Activated naive CD8-positive, alpha-beta T cell treated with anti-CD3 and anti-CD28 coated beads, Interleukin-2, amount 10 ng/mL, durations not matched to agents 7 days and 5 days (primary cell): ENCODE data around the gene MYEOV. TPM values are rescaled to one million over a fixed set of nuclear protein-coding genes. Genes with fewer than 3 reads are reported as not detected.

Experiments
- ATAC-seq: fragments of 150-1000 bp; cut with Tn5 transposase; one replicate; pipeline ENCODE4 v1.10.0; 2021; ENCODE audit warnings: low read depth, moderate library complexity
- POLR2A ChIA-PET: fragments of 350-600 bp; sonication (Branson Sonifier 250); formaldehyde crosslinking; loops from one replicate; lab custom pipeline; 2021; ENCODE audit warnings: antibody characterized with exemption; lab: Charles Lee
- DNase-seq: peaks from one replicate; pipeline ENCODE4 v3.0.0; 2021
- H3K27ac Mint-ChIP-seq: one replicate; pipeline ENCODE4 v1.8.0; 2022; ENCODE audit warnings: mild to moderate bottlenecking, mixed read lengths
- H3K27me3 Mint-ChIP-seq: one replicate; pipeline ENCODE4 v1.8.0; 2022; ENCODE audit warnings: mild to moderate bottlenecking, moderate library complexity, mixed read lengths
- H3K36me3 Mint-ChIP-seq: one replicate; pipeline ENCODE4 v1.8.0; 2021; ENCODE audit warnings: mild to moderate bottlenecking, mixed read lengths
- H3K4me1 Mint-ChIP-seq: one replicate; pipeline ENCODE4 v1.8.0; 2021; ENCODE audit warnings: mixed read lengths
- H3K4me3 Mint-ChIP-seq: one replicate; pipeline ENCODE4 v1.8.0; 2022; ENCODE audit warnings: mild to moderate bottlenecking, moderate library complexity, mixed read lengths
- H3K9me3 Mint-ChIP-seq: one replicate; pipeline ENCODE4 v1.8.0; 2021; ENCODE audit warnings: mixed read lengths
- total RNA-seq, 2 experiments: library from RNA; stranded (reverse); gene quantifications; one replicate each; pipeline ENCODE4 v1.2.3, GENCODE V29; 2021

Gene MYEOV
- total RNA-seq, 2 experiments from 2014 or later: not detected

GRCh38 chr11:69270941-69271340 is 23.0 kb upstream of the MYEOV start:
- Mint-ChIP-seq H3K27me3 (no peaks in the 10 kb centered on the region), H3K4me3 (no peak overlapping the region), H3K4me1 (no peaks in the 10 kb centered on the region), H3K9me3 (peaks cover 1% of the 10 kb centered on the region), H3K36me3 (no peaks in the 10 kb centered on the region), H3K27ac (no peak overlapping the region)
- DNase-seq: no peak
- POLR2A ChIA-PET: no interaction called here
- no peak for ATAC-seq

GRCh38 chr11:69272055-69272454 is 21.9 kb upstream of the MYEOV start:
- Mint-ChIP-seq H3K27ac (no peak overlapping the region), H3K36me3 (no peaks in the 10 kb centered on the region), H3K27me3 (no peaks in the 10 kb centered on the region), H3K4me3 (no peak overlapping the region), H3K4me1 (no peaks in the 10 kb centered on the region), H3K9me3 (peaks cover 1% of the 10 kb centered on the region)
- POLR2A ChIA-PET: no interaction called here
- DNase-seq (no peak), ATAC-seq (no peak)

GRCh38 chr11:69272831-69273485 is 21.0 kb upstream of the MYEOV start:
- Mint-ChIP-seq H3K4me3 (no peak overlapping the region), H3K36me3 (no peaks in the 10 kb centered on the region), H3K4me1 (no peaks in the 10 kb centered on the region), H3K27me3 (no peaks in the 10 kb centered on the region), H3K9me3 (peaks cover 1% of the 10 kb centered on the region), H3K27ac (no peak overlapping the region)
- DNase-seq (no peak), ATAC-seq (no peak)
- POLR2A ChIA-PET: interaction anchor here (0.5 kb wide), 1 partner anchor 365 kb away, joined by 3 read pairs; no protein-coding TSS in a partner anchor

- Mint-ChIP-seq H3K36me3 (no peaks in the 10 kb centered on the region), H3K27me3 (no peaks in the 10 kb centered on the region), H3K4me3 (no peak overlapping the region), H3K9me3 (peaks cover 1% of the 10 kb centered on the region), H3K27ac (no peak overlapping the region), H3K4me1 (no peaks in the 10 kb centered on the region)
- ATAC-seq: no peak
- POLR2A ChIA-PET: interaction anchor here (0.5 kb wide), 1 partner anchor 364 kb away, joined by 3 read pairs; no protein-coding TSS in a partner anchor
- no peak for DNase-seq
These were observed 20.4 kb upstream of the MYEOV start for GRCh38 chr11:69273571-69273970.

DNA sequence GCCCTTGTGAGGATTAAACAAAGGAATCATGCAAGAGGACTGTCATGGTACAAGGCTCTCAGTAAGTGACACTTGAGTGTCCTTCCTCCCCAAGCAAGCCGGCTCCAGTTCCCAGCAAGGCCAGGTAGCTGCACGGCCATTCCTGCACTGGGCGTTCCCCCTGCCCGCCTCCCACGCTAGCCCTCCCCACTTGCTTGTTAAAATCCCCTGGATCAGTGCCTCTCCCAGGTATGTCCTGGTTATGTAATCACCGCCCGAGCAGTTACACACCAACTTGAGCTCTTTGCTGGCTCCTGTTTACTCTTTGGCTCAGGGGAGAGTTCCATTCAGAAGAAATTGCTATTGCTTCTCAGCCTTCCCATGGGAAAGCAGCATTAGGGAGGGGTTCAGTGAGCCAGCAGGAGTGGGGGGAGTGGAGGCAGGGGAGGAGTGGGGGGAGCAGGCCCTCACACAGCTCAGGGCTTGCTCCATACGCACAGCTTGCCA is 19.4 kb upstream of the MYEOV start:
- Mint-ChIP-seq H3K27ac (no peak overlapping the region), H3K36me3 (no peaks in the 10 kb centered on the region), H3K9me3 (peaks cover 1% of the 10 kb centered on the region), H3K27me3 (no peaks in the 10 kb centered on the region), H3K4me3 (no peak overlapping the region), H3K4me1 (no peaks in the 10 kb centered on the region)
- ATAC-seq (no peak), DNase-seq (no peak)
- POLR2A ChIA-PET: no interaction called here

DNA sequence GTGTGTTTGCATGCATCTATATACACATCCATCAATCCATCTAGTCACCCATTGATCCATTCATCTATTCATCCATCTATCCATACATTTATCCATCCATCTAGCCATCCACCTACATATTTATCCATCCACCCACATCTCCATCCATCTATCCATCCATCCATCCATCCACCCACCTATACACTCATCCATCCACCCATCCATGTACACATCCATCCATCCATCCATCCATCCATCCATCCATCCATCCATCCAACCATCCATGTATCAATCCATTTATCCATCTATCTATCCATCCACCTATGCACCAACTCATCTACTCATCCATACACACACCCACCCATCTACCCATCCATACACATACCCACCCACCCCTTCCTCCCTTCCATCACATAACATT is 18.8 kb upstream of the MYEOV start:
- H3K27me3 Mint-ChIP-seq: no peaks in the 10 kb centered on the region
- no peak overlapping the region for H3K4me3 Mint-ChIP-seq
- H3K9me3 Mint-ChIP-seq: peaks cover 1% of the 10 kb centered on the region
- no peak for ATAC-seq
- no peak for DNase-seq
- POLR2A ChIA-PET: no interaction called here
- no peaks in the 10 kb centered on the region for H3K4me1 Mint-ChIP-seq
- H3K36me3 Mint-ChIP-seq: no peaks in the 10 kb centered on the region
- no peak overlapping the region for H3K27ac Mint-ChIP-seq

- Mint-ChIP-seq H3K27me3 (peaks cover 3% of the 10 kb centered on the region), H3K4me1 (no peaks in the 10 kb centered on the region), H3K4me3 (no peak overlapping the region), H3K9me3 (peaks cover 1% of the 10 kb centered on the region), H3K36me3 (no peaks in the 10 kb centered on the region), H3K27ac (no peak overlapping the region)
- ATAC-seq: no peak
- POLR2A ChIA-PET: no interaction called here
- no peak for DNase-seq
These were observed 17.8 kb upstream of the MYEOV start for GRCh38 chr11:69276165-69276564.

- ATAC-seq: no peak
- POLR2A ChIA-PET: no interaction called here
- H3K27me3 Mint-ChIP-seq: peaks cover 3% of the 10 kb centered on the region
- no peak for DNase-seq
- no peak overlapping the region for H3K4me3 Mint-ChIP-seq
- no peaks in the 10 kb centered on the region for H3K4me1 Mint-ChIP-seq
- H3K36me3 Mint-ChIP-seq: no peaks in the 10 kb centered on the region
- no peak overlapping the region for H3K27ac Mint-ChIP-seq
- no peaks in the 10 kb centered on the region for H3K9me3 Mint-ChIP-seq
These were observed 16.7 kb upstream of the MYEOV start for GRCh38 chr11:69277074-69277809.

DNA sequence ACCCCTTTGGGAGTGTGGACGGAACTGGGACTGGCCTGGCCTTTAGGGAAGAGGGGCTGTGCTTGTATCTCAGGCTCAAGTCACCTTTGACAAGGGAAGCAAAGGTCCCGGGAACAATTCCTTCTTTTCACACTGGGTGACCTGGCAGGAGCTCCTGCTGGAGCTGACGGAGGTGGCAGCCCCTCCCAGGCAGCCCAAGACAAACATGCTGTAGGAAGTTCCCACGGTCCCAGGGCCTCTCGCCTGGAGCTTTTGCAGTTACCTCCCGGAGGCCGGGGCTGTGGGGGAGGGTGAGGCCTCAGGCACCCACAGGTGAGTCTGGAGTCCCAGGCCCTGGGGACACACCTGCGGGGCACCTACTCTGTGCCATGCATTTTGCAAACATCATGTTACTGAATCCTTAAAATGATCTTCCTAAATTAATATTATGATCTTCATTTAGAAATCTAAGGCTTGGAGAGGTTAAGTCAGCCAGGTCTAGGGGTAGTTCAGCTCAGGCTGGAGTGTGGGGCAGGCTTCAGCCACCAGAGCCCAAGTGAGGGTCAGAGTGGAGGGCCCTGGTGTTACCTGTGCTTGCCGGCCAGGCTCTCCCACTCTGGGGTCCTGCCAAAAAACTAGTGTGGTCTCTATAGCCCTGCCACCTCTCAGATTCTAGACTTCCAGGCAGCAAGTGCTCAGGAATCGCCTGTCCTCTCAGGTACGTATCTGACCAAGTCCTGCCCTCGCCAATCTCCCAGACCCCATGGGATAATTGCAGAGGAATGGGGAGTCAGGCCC is 15.7 kb upstream of the MYEOV start:
- Mint-ChIP-seq H3K4me1 (no peaks in the 10 kb centered on the region), H3K4me3 (no peak overlapping the region), H3K27me3 (peaks cover 3% of the 10 kb centered on the region), H3K27ac (no peak overlapping the region), H3K9me3 (peaks cover under 1% of the 10 kb centered on the region), H3K36me3 (no peaks in the 10 kb centered on the region)
- no peak for ATAC-seq
- no peak for DNase-seq
- POLR2A ChIA-PET: no interaction called here

DNA sequence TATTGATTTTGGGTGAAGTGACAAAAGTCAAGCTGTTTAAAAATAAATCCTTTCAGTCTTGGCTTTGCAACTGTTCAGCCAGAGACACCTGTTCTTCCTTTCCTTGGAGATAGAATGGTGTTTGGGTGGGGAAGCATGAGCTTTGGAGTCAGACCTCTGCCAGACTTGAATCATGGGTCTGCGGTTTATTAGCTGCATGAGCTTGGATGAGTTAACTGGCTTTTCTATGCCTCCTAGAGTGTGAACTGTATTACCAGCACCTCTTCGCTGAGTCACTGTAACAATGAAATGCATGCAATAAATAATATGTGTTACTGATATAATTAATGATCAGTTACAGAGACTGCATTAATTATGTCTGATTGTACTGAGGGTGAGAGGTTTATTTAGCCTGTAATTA is 13.5 kb upstream of the MYEOV start:
- Mint-ChIP-seq H3K27ac (no peak overlapping the region), H3K9me3 (peaks cover 3% of the 10 kb centered on the region), H3K36me3 (no peaks in the 10 kb centered on the region), H3K27me3 (peaks cover 3% of the 10 kb centered on the region), H3K4me3 (no peak overlapping the region), H3K4me1 (no peaks in the 10 kb centered on the region)
- ATAC-seq (no peak), DNase-seq (no peak)
- POLR2A ChIA-PET: no interaction called here

DNA sequence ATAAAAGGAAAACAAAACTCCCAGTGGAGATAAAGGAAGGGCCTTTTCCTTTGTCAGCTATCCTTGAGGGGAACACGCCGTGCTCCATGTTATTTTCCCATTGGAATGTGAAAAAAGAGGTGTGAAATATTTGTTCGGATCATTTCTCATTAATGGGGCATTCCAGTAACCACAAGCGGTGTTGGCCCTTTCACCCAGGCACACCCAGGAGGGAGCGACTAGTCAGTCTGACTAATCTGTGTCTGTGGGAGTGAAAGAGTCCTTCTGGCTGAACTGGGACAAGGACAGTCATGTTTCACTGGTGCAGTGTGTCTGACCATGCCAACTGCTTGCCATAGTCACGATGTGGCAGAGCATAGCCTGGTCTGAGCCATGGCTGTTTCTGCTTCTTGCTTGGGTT is 13.0 kb upstream of the MYEOV start:
- ATAC-seq (no peak), DNase-seq (no peak)
- no peak overlapping the region for H3K27ac Mint-ChIP-seq
- H3K9me3 Mint-ChIP-seq: peaks cover 3% of the 10 kb centered on the region
- H3K4me1 Mint-ChIP-seq: no peaks in the 10 kb centered on the region
- POLR2A ChIA-PET: no interaction called here
- H3K27me3 Mint-ChIP-seq: peaks cover 3% of the 10 kb centered on the region
- H3K4me3 Mint-ChIP-seq: no peak overlapping the region
- H3K36me3 Mint-ChIP-seq: no peaks in the 10 kb centered on the region

DNA sequence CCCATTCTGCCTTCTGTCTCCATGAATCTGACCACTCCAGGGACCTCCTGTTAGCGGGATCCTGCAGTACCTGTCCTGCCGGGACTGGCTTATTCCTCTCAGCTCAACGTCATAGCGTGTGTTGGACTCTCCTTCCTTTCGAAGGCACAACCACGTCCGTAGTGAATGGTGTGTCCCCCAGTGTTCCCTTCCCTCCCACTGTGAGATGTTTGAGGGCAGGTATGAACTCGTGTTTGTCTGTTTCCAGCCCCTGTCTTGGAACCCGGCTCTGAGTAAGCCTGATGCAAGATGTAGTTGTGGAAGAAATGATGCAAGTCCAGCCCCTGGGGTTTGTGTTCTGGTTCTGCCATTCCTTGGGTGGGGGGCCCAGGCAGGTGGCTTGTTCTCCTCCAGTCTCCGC is 10.5 kb upstream of the MYEOV start:
- peaks cover 3% of the 10 kb centered on the region for H3K27me3 Mint-ChIP-seq
- DNase-seq: no peak
- POLR2A ChIA-PET: no interaction called here
- no peaks in the 10 kb centered on the region for H3K4me1 Mint-ChIP-seq
- no peak overlapping the region for H3K4me3 Mint-ChIP-seq
- peaks cover 3% of the 10 kb centered on the region for H3K9me3 Mint-ChIP-seq
- ATAC-seq: no peak
- H3K36me3 Mint-ChIP-seq: no peaks in the 10 kb centered on the region
- no peak overlapping the region for H3K27ac Mint-ChIP-seq

DNA sequence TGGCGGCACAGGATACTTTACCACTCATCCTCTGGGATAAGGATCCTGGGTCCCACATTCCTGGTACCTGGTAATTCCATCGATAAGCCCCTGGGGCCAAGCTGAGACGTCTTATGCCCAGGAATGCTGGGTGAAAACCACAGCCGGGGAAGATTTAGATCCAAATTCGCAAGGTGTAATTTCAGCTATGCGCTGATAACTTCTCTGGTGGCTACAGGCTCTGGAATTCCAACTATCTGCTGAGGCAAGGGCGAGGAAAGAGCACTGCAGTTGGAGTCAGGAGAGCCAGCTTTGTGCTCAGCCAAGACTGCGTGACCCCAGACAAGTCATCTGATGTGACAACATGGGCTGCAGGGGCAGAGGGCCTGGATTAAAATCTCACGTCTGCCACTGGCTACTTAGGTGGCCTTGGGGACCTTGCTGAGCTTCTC is 9.9 kb upstream of the MYEOV start:
- Mint-ChIP-seq H3K27ac (no peak overlapping the region), H3K4me3 (no peak overlapping the region), H3K36me3 (no peaks in the 10 kb centered on the region), H3K9me3 (peaks cover 3% of the 10 kb centered on the region), H3K27me3 (peaks cover 3% of the 10 kb centered on the region), H3K4me1 (no peaks in the 10 kb centered on the region)
- no peak for ATAC-seq
- DNase-seq: no peak
- POLR2A ChIA-PET: no interaction called here
